CD8-positive, alpha-beta memory T cell (primary cell): ENCODE measurements around the gene CITED1. TPM values are rescaled to one million over a fixed set of nuclear protein-coding genes. Genes with fewer than 3 reads are reported as not detected.
A peak's percentile ranks its signal among the peaks of the same experiment; 100 is the strongest.
"Not testable (repeated sequence)": the region's sequence is repeated elsewhere in the genome, so short reads cannot be mapped to it uniquely, and the experiment has no call there.

Source experiments
- CTCF ChIA-PET: fragments of 350-600 bp; sonication (Branson Sonifier 250); formaldehyde crosslinking; loops from one replicate; lab custom pipeline; 2021; ENCODE audit warnings: antibody characterized with exemption; lab: Charles Lee
- POLR2A ChIA-PET: fragments of 350-600 bp; sonication (Branson Sonifier 250); formaldehyde crosslinking; loops from one replicate; lab custom pipeline; 2021; ENCODE audit warnings: antibody characterized with exemption; lab: Charles Lee
- DNase-seq, 5 donors: peaks; one replicate each; pipeline versions ENCODE4 v3.0.0 to v3.0.0-alpha.2; 2020 to 2022; ENCODE audit warnings: mixed read lengths in 1 of 5
- H3K27ac ChIP-seq: one replicate; pipeline ENCODE4 v1.7.0; 2013; ENCODE audit warnings: low read depth, mild to moderate bottlenecking, low read length, moderate library complexity
- H3K27me3 ChIP-seq: 2 replicates; pipeline ENCODE4 v1.7.0; 2013; ENCODE audit warnings: low read length, mild to moderate bottlenecking; ENCODE audit not compliant: insufficient read depth, poor library complexity, severe bottlenecking
- H3K36me3 ChIP-seq: 2 replicates; pipeline ENCODE4 v1.7.0; 2013; ENCODE audit warnings: mild to moderate bottlenecking, low read length, moderate library complexity; ENCODE audit not compliant: insufficient read depth
- H3K4me1 ChIP-seq: 2 replicates; pipeline ENCODE4 v1.7.0; 2013; ENCODE audit warnings: mild to moderate bottlenecking, low read length, moderate library complexity; ENCODE audit not compliant: insufficient read depth
- H3K4me3 ChIP-seq: 2 replicates; pipeline ENCODE4 v1.7.0; 2013; ENCODE audit warnings: mild to moderate bottlenecking, low read length
- H3K9me3 ChIP-seq: 2 replicates; pipeline ENCODE4 v1.7.0; 2013; ENCODE audit warnings: mild to moderate bottlenecking, low read length
- H3K27ac Mint-ChIP-seq, 8 donors: one replicate each; pipeline ENCODE4 v1.8.0; 2020 to 2021; ENCODE audit warnings: mixed read lengths in 8 of 8, mild to moderate bottlenecking in 6 of 8, inconsistent platforms in 3 of 8, moderate library complexity in 3 of 8
- H3K27me3 Mint-ChIP-seq, 2 donors: one replicate each; pipeline ENCODE4 v1.8.0; 2020 to 2021; ENCODE audit warnings: mixed read lengths in 2 of 2, mild to moderate bottlenecking in 1 of 2, moderate library complexity in 1 of 2
- H3K36me3 Mint-ChIP-seq, 3 donors: one replicate each; pipeline ENCODE4 v1.8.0; 2020 to 2021; ENCODE audit warnings: mixed read lengths in 3 of 3, inconsistent platforms in 1 of 3, mild to moderate bottlenecking in 1 of 3
- H3K4me1 Mint-ChIP-seq, 3 donors: one replicate each; pipeline ENCODE4 v1.8.0; 2020 to 2021; ENCODE audit warnings: mixed read lengths in 3 of 3, inconsistent platforms in 1 of 3, mild to moderate bottlenecking in 1 of 3
- H3K4me3 Mint-ChIP-seq, 7 donors: one replicate each; pipeline ENCODE4 v1.8.0; 2020 to 2021; ENCODE audit warnings: mixed read lengths in 7 of 7, mild to moderate bottlenecking in 6 of 7, moderate library complexity in 4 of 7, inconsistent platforms in 2 of 7
- H3K9me3 Mint-ChIP-seq, 5 donors: one replicate each; pipeline ENCODE4 v1.8.0; 2020 to 2022; ENCODE audit warnings: mixed read lengths in 5 of 5, mild to moderate bottlenecking in 3 of 5, moderate library complexity in 2 of 5, inconsistent platforms in 1 of 5
- polyA plus RNA-seq: library from polyadenylated mRNA; unstranded; fragments of 300-500 nt; fragmentation: Illumina TruSeq; gene quantifications from one replicate; pipeline ENCODE4 v1.2.3, GENCODE V29; 2021
- total RNA-seq, 2 experiments: library from RNA; stranded (reverse); gene quantifications; one replicate each; pipeline ENCODE4 v1.2.3, GENCODE V29; 2021

CITED1 gene
- total and polyA plus RNA-seq, 3 experiments from 2014 or later: not detected

GRCh38 chrX:72340626-72341025, 34.9 kb upstream of the CITED1 start:
- Histone ChIP-seq H3K9me3 (no peaks in the 10 kb centered on the region), H3K27ac (no peak overlapping the region), H3K36me3 (no peaks in the 10 kb centered on the region), H3K4me1 (no peaks in the 10 kb centered on the region), H3K4me3 (no peak overlapping the region), H3K27me3 (no peaks in the 10 kb centered on the region)
- H3K27me3 Mint-ChIP-seq: peaks cover 0 to 10% of the 10 kb centered on the region in 2 donors
- no peaks in the 10 kb centered on the region for H3K9me3 Mint-ChIP-seq
- H3K4me1 Mint-ChIP-seq: no peaks in the 10 kb centered on the region
- CTCF ChIA-PET: no interaction called here
- POLR2A ChIA-PET: no interaction called here
- H3K36me3 Mint-ChIP-seq: peaks cover 0 to 6% (median 5%) of the 10 kb centered on the region in 3 donors
- DNase-seq: no peak
- no peak overlapping the region for H3K27ac Mint-ChIP-seq
- H3K4me3 Mint-ChIP-seq: no peak overlapping the region

- Histone ChIP-seq H3K9me3 (no peaks in the 10 kb centered on the region), H3K4me1 (no peaks in the 10 kb centered on the region), H3K4me3 (no peak overlapping the region), H3K27me3 (no peaks in the 10 kb centered on the region), H3K27ac (no peak overlapping the region), H3K36me3 (no peaks in the 10 kb centered on the region)
- no peak for DNase-seq
- Mint-ChIP-seq H3K4me1 (no peaks in the 10 kb centered on the region), H3K27ac (no peak overlapping the region), H3K27me3 (peaks cover 0 to 10% of the 10 kb centered on the region in 2 donors), H3K36me3 (peaks cover 0 to 9% (median 6%) of the 10 kb centered on the region in 3 donors), H3K9me3 (no peaks in the 10 kb centered on the region), H3K4me3 (no peak overlapping the region)
- ChIA-PET POLR2A (no interaction called here), CTCF (no interaction called here)
These were observed 34.3 kb upstream of the CITED1 start for GRCh38 chrX:72340041-72340440.

- Histone ChIP-seq H3K27ac (no peak overlapping the region), H3K4me1 (no peaks in the 10 kb centered on the region), H3K9me3 (no peaks in the 10 kb centered on the region), H3K4me3 (no peak overlapping the region), H3K27me3 (no peaks in the 10 kb centered on the region), H3K36me3 (no peaks in the 10 kb centered on the region)
- no peak for DNase-seq
- ChIA-PET CTCF (no interaction called here), POLR2A (no interaction called here)
- no peaks in the 10 kb centered on the region for H3K9me3 Mint-ChIP-seq
- peaks cover 0 to 3% of the 10 kb centered on the region in 2 donors for H3K27me3 Mint-ChIP-seq
- H3K27ac Mint-ChIP-seq: no peak overlapping the region
- H3K4me1 Mint-ChIP-seq: no peaks in the 10 kb centered on the region
- H3K4me3 Mint-ChIP-seq: no peak overlapping the region
- H3K36me3 Mint-ChIP-seq: peaks cover 5 to 8% (median 7%) of the 10 kb centered on the region in 3 donors
These were observed 24.4 kb upstream of the CITED1 start for GRCh38 chrX:72330131-72330530.

GRCh38 chrX:72326605-72327300, 21.0 kb upstream of the CITED1 start:
- Mint-ChIP-seq H3K4me1 (no peaks in the 10 kb centered on the region), H3K36me3 (peaks cover 3 to 7% (median 6%) of the 10 kb centered on the region in 3 donors), H3K4me3 (no peak overlapping the region), H3K27ac (no peak overlapping the region), H3K27me3 (peaks cover 0 to 3% of the 10 kb centered on the region in 2 donors), H3K9me3 (no peaks in the 10 kb centered on the region)
- no peaks in the 10 kb centered on the region for H3K27me3 ChIP-seq
- H3K4me3 ChIP-seq: no peak overlapping the region
- no peaks in the 10 kb centered on the region for H3K9me3 ChIP-seq
- POLR2A ChIA-PET: no interaction called here
- DNase-seq: no peak
- CTCF ChIA-PET: no interaction called here
- H3K27ac ChIP-seq: no peak overlapping the region
- H3K36me3 ChIP-seq: no peaks in the 10 kb centered on the region
- no peaks in the 10 kb centered on the region for H3K4me1 ChIP-seq

GRCh38 chrX:72319651-72320050, 13.9 kb upstream of the CITED1 start:
- H3K4me3 ChIP-seq, H3K4me3 Mint-ChIP-seq, H3K4me1 ChIP-seq, H3K36me3 Mint-ChIP-seq, H3K4me1 Mint-ChIP-seq, H3K27me3 Mint-ChIP-seq, DNase-seq, H3K27ac ChIP-seq, H3K9me3 Mint-ChIP-seq, H3K36me3 ChIP-seq, H3K27me3 ChIP-seq, H3K9me3 ChIP-seq, H3K27ac Mint-ChIP-seq, POLR2A ChIA-PET, CTCF ChIA-PET: not testable (repeated sequence)

- Mint-ChIP-seq H3K27ac (no peak overlapping the region), H3K9me3 (peaks cover 0 to 2% (median 0%) of the 10 kb centered on the region in 5 donors), H3K4me3 (no peak overlapping the region), H3K4me1 (no peaks in the 10 kb centered on the region), H3K27me3 (peaks cover 0 to 13% of the 10 kb centered on the region in 2 donors), H3K36me3 (no peaks in the 10 kb centered on the region)
- Histone ChIP-seq H3K9me3 (no peaks in the 10 kb centered on the region), H3K36me3 (no peaks in the 10 kb centered on the region), H3K4me3 (no peak overlapping the region), H3K27me3 (no peaks in the 10 kb centered on the region), H3K4me1 (no peaks in the 10 kb centered on the region), H3K27ac (no peak overlapping the region)
- ChIA-PET CTCF (no interaction called here), POLR2A (no interaction called here)
- no peak for DNase-seq
These were observed 11.4 kb upstream of the CITED1 start for GRCh38 chrX:72317139-72317538.

GRCh38 chrX:72316408-72317110, 10.8 kb upstream of the CITED1 start:
- Histone ChIP-seq H3K4me1 (no peaks in the 10 kb centered on the region), H3K36me3 (no peaks in the 10 kb centered on the region), H3K9me3 (no peaks in the 10 kb centered on the region), H3K27me3 (no peaks in the 10 kb centered on the region), H3K27ac (no peak overlapping the region), H3K4me3 (no peak overlapping the region)
- Mint-ChIP-seq H3K36me3 (no peaks in the 10 kb centered on the region), H3K27me3 (peaks cover 0 to 17% of the 10 kb centered on the region in 2 donors), H3K9me3 (peaks cover 0 to 2% (median 0%) of the 10 kb centered on the region in 5 donors), H3K27ac (peak overlapping the region in 1 of 8 donors; percentile 16), H3K4me3 (no peak overlapping the region), H3K4me1 (no peaks in the 10 kb centered on the region)
- CTCF ChIA-PET: no interaction called here
- DNase-seq: no peak
- POLR2A ChIA-PET: no interaction called here

GRCh38 chrX:72314881-72315280, 9.2 kb upstream of the CITED1 start:
- no peaks in the 10 kb centered on the region for H3K4me1 ChIP-seq
- H3K9me3 ChIP-seq: no peaks in the 10 kb centered on the region
- Mint-ChIP-seq H3K27me3 (peaks cover 1 to 17% of the 10 kb centered on the region in 2 donors), H3K4me3 (no peak overlapping the region), H3K36me3 (no peaks in the 10 kb centered on the region), H3K4me1 (no peaks in the 10 kb centered on the region), H3K27ac (no peak overlapping the region), H3K9me3 (peaks cover 0 to 2% (median 0%) of the 10 kb centered on the region in 5 donors)
- H3K27me3 ChIP-seq: no peaks in the 10 kb centered on the region
- no peak overlapping the region for H3K4me3 ChIP-seq
- H3K27ac ChIP-seq: no peak overlapping the region
- no peaks in the 10 kb centered on the region for H3K36me3 ChIP-seq
- no peak for DNase-seq
- ChIA-PET CTCF (no interaction called here), POLR2A (no interaction called here)
